IMR-90 (cell line): ENCODE measurements around the gene TSPAN4.

Experiments
- CEBPB ChIP-seq: IDR thresholded peaks from 2 replicates; pipeline ENCODE4 v1.6.1; 2012; ENCODE audit warnings: low read depth, low read length, improper control_type of control experiment
- CHD1 ChIP-seq: IDR thresholded peaks from 2 replicates; pipeline ENCODE4 v1.6.1; 2012; ENCODE audit warnings: low read depth, low read length, improper control_type of control experiment
- CTCF ChIP-seq: conservative IDR thresholded peaks from 2 replicates; pipeline ENCODE4 v1.5.1; 2012; ENCODE audit warnings: mild to moderate bottlenecking, low read depth, low read length, improper control_type of control experiment
- FOS ChIP-seq: fragments of 150-350 bp; IDR thresholded peaks from 2 replicates; pipeline ENCODE4 v1.6.1; 2016; ENCODE audit warnings: low read depth, low read length
- MAFK ChIP-seq: IDR thresholded peaks from 2 replicates; pipeline ENCODE4 v1.6.1; 2012; ENCODE audit warnings: low read depth, low read length, improper control_type of control experiment
- MAZ ChIP-seq: IDR thresholded peaks from 2 replicates; pipeline ENCODE4 v1.6.1; 2012; ENCODE audit warnings: low read depth, mild to moderate bottlenecking, low read length, improper control_type of control experiment, moderate library complexity, borderline replicate concordance
- MXI1 ChIP-seq: IDR thresholded peaks from 2 replicates; pipeline ENCODE4 v1.6.1; 2012; ENCODE audit warnings: low read depth, mild to moderate bottlenecking, low read length, moderate library complexity, borderline replicate concordance
- NFE2L2 ChIP-seq: fragments of 150-350 bp; IDR thresholded peaks from 2 replicates; pipeline ENCODE4 v1.6.1; 2016; ENCODE audit warnings: low read depth, mild to moderate bottlenecking, low read length
- POLR2A ChIP-seq: IDR thresholded peaks from 2 replicates; pipeline ENCODE4 v1.6.1; 2012; ENCODE audit warnings: mild to moderate bottlenecking, low read depth, low read length
- RAD21 ChIP-seq: IDR thresholded peaks from 2 replicates; pipeline ENCODE4 v1.6.1; 2012; ENCODE audit warnings: low read length, improper control_type of control experiment
- SMC3 ChIP-seq: fragments of 150-350 bp; IDR thresholded peaks from 2 replicates; pipeline ENCODE4 v1.6.1; 2016; ENCODE audit warnings: low read depth, mild to moderate bottlenecking, antibody characterized with exemption, low read length, moderate library complexity

- TF ChIP-seq CTCF = no peak
- TF ChIP-seq MAZ = no peak
- TF ChIP-seq POLR2A = no peak
- TF ChIP-seq MXI1 = no peak
- TF ChIP-seq RAD21 = no peak
- TF ChIP-seq CEBPB = no peak
- no peak for TF ChIP-seq FOS
- no peak for TF ChIP-seq MAFK
- no peak for TF ChIP-seq NFE2L2
- no peak for TF ChIP-seq SMC3
- TF ChIP-seq CHD1 = no peak
These were observed 42.9 kb upstream of the TSPAN4 start for GRCh38 chr11:799641-800316.
